Measurements from ENCODE around the gene ASPSCR1. TPM values are rescaled to one million over a fixed set of nuclear protein-coding genes. Genes with fewer than 3 reads are reported as not detected.

ASPSCR1 gene
- total and polyA plus RNA-seq, 2 of the 13 experiments (the other 11 are each of a cell fraction or from before 2014, with no cell fraction given), result 274 to 314 TPM

GRCh38 chr17:82064433-82065192 is 87.2 kb downstream of the ASPSCR1 start (continued):
- no peak for TF ChIP-seq TRAFD1 (CRISPR knock-in tag; IDR thresholded peaks at IDR 0.05; ENCODE audit: borderline replicate concordance)
- no peak for TF ChIP-seq JUNB (CRISPR knock-in tag; IDR thresholded peaks at IDR 0.05; ENCODE audit: borderline replicate concordance)
- TF ChIP-seq MAFF (IDR thresholded peaks at IDR 0.05; ENCODE audit: low read depth, low read length), result no peak
- no peak for TF ChIP-seq ZNF34 (CRISPR knock-in tag; IDR thresholded peaks at IDR 0.05; ENCODE audit: borderline replicate concordance)
- no peak for TF ChIP-seq ZNF839 (CRISPR knock-in tag; IDR thresholded peaks at IDR 0.05; ENCODE audit: borderline replicate concordance)
- TF ChIP-seq RERE (CRISPR knock-in tag; IDR thresholded peaks at IDR 0.05; ENCODE audit: low read depth), result no peak
- no peak for TF ChIP-seq SNAI1 (CRISPR knock-in tag; IDR thresholded peaks at IDR 0.05; ENCODE audit: borderline replicate concordance)
- 0 out of 2 replicates have a peak, but pooled peaks have one; percentile 15 for TF ChIP-seq TBX3 (IDR thresholded peaks at IDR 0.05; ENCODE audit: borderline replicate concordance)
- no peak for TF ChIP-seq ZBTB26 (CRISPR knock-in tag; IDR thresholded peaks at IDR 0.05; ENCODE audit: borderline replicate concordance)
- TF ChIP-seq SUZ12 (IDR thresholded peaks at IDR 0.05; ENCODE audit: low read depth, low read length), result no peak
- no peak for TF ChIP-seq ZNF232 (CRISPR knock-in tag; IDR thresholded peaks at IDR 0.05; ENCODE audit: borderline replicate concordance)
- no peak for TF ChIP-seq LCORL (IDR thresholded peaks at IDR 0.05)
- TF ChIP-seq LCORL (CRISPR knock-in tag; IDR thresholded peaks at IDR 0.05), result no peak
- no peak for TF ChIP-seq MED8 (CRISPR knock-in tag; IDR thresholded peaks at IDR 0.05; ENCODE audit: insufficient replicate concordance)
- no peak for TF ChIP-seq ZNF746 (CRISPR knock-in tag; IDR thresholded peaks at IDR 0.05)
- TF ChIP-seq NFYC (CRISPR knock-in tag; IDR thresholded peaks at IDR 0.05), result no peak
- no peak for TF ChIP-seq SIX1 (CRISPR knock-in tag; IDR thresholded peaks at IDR 0.05; ENCODE audit: borderline replicate concordance)
- no peak for TF ChIP-seq POLR2AphosphoS5 (IDR thresholded peaks at IDR 0.05; ENCODE audit: low read depth, low read length)
- peak; percentile 37; the same call in 1 of the 2 replicates for TF ChIP-seq ZNF451 (CRISPR knock-in tag; IDR thresholded peaks at IDR 0.05)
- TF ChIP-seq E2F1 (CRISPR knock-in tag; IDR thresholded peaks at IDR 0.05), result no peak
